Thymus (tissue), 11 donors: Measurements from ENCODE around the gene UGT1A6. TPM values are rescaled to one million over a fixed set of nuclear protein-coding genes. Genes with fewer than 3 reads are reported as not detected.

Source experiments
- DNase-seq, 9 donors: peaks; one replicate each; pipeline ENCODE4 v3.0.0-alpha.2; 2013; ENCODE audit warnings: low spot score in 9 of 9, low read depth in 6 of 9, missing footprints in 1 of 9
- H3K27ac ChIP-seq, 2 donors: one replicate each; pipeline ENCODE4 v1.5.1; 2013; ENCODE audit warnings: control low read depth in 1 of 2, low read depth in 1 of 2, low read length in 1 of 2, mild to moderate bottlenecking in 1 of 2, moderate library complexity in 1 of 2
- H3K27me3 ChIP-seq, 2 donors: one replicate each; pipeline ENCODE4 v1.5.1; 2013; ENCODE audit warnings: low read length in 1 of 2; ENCODE audit not compliant: control insufficient read depth in 2 of 2, insufficient read depth in 1 of 2
- H3K36me3 ChIP-seq, 2 donors: one replicate each; pipeline ENCODE4 v1.5.1; 2013; ENCODE audit warnings: low read length in 1 of 2, mild to moderate bottlenecking in 1 of 2, moderate library complexity in 1 of 2; ENCODE audit not compliant: control insufficient read depth in 2 of 2, insufficient read depth in 2 of 2
- H3K4me1 ChIP-seq, 2 donors: one replicate each; pipeline ENCODE4 v1.5.1; 2013; ENCODE audit warnings: low read length in 2 of 2; ENCODE audit not compliant: control insufficient read depth in 2 of 2, insufficient read depth in 2 of 2
- H3K4me3 ChIP-seq, 2 donors: one replicate each; pipeline ENCODE4 v1.5.1; 2013; ENCODE audit warnings: low read length in 2 of 2, control low read depth in 1 of 2, mild to moderate bottlenecking in 1 of 2
- H3K9me3 ChIP-seq, 2 donors: one replicate each; pipeline ENCODE4 v1.5.1; 2013; ENCODE audit warnings: low read length in 1 of 2, mild to moderate bottlenecking in 1 of 2; ENCODE audit not compliant: control insufficient read depth in 2 of 2, insufficient read depth in 1 of 2
- WGBS: extraction: QIAGEN DNeasy Blood & Tissue Kit; methylation state at CpG from one replicate; pipeline ENCODE4 v1.1.7; 2013; 5-methylcytosine and 5-hydroxymethylcytosine counted together
- polyA plus RNA-seq: library from polyadenylated mRNA; stranded (reverse); fragments of 200-250 nt; gene quantifications from one replicate; pipeline ENCODE4 v1.2.3, GENCODE V29; 2013
- total RNA-seq: library from RNA; stranded (reverse); fragments of 120-200 nt; gene quantifications from one replicate; pipeline ENCODE4 v1.2.4, GENCODE V29; 2013
- donor health status: healthy.

The UGT1A6 gene
- total and polyA plus RNA-seq, 2 donors: 1.1 to 4.5 TPM

GRCh38 chr2:233822101-233822771 lies 129.5 kb downstream of the UGT1A6 start:
- H3K27me3 ChIP-seq: no peaks in the 10 kb centered on the region
- DNase-seq: no peak
- WGBS: 94% methylated on average over 21 of the region's 21 CpGs

More at GRCh38 chr2:233822101-233822771, 129.5 kb downstream of the UGT1A6 start:
- Histone ChIP-seq H3K27ac (no peak overlapping the region), H3K4me1 (no peaks in the 10 kb centered on the region), H3K9me3 (no peaks in the 10 kb centered on the region), H3K4me3 (no peak overlapping the region), H3K36me3 (no peaks in the 10 kb centered on the region)

Other genes with a start within 250 kb of the UGT1A6 start
- 16.1 TPM for gene USP40, start 126.1 kb upstream of the UGT1A6 start, total RNA-seq
- 26.7 TPM for gene USP40, start 126.1 kb upstream of the UGT1A6 start, polyA plus RNA-seq
- gene UGT1A8, start 75.3 kb upstream of the UGT1A6 start, total RNA-seq: 0.24 TPM
- gene UGT1A8, start 75.3 kb upstream of the UGT1A6 start, polyA plus RNA-seq: 2.6 TPM
- gene UGT1A10, start 56.4 kb upstream of the UGT1A6 start, total RNA-seq: 0.09 TPM
- 0.39 TPM for gene UGT1A10, start 56.4 kb upstream of the UGT1A6 start, polyA plus RNA-seq
- gene UGT1A9, start 21.0 kb upstream of the UGT1A6 start, total RNA-seq: 0.09 TPM
- gene UGT1A9, start 21.0 kb upstream of the UGT1A6 start, polyA plus RNA-seq: 0.27 TPM
- gene UGT1A7, start 11.0 kb upstream of the UGT1A6 start, total RNA-seq: 0.19 TPM
- gene UGT1A7, start 11.0 kb upstream of the UGT1A6 start, polyA plus RNA-seq: 0.11 TPM
- 0.09 TPM for gene UGT1A5, start 20.0 kb downstream of the UGT1A6 start, total RNA-seq
- gene UGT1A5, start 20.0 kb downstream of the UGT1A6 start, polyA plus RNA-seq: 0.14 TPM
- gene UGT1A4, start 25.8 kb downstream of the UGT1A6 start, total RNA-seq: 0.09 TPM
- 0.34 TPM for gene UGT1A4, start 25.8 kb downstream of the UGT1A6 start, polyA plus RNA-seq
- not detected for gene UGT1A3, start 36.2 kb downstream of the UGT1A6 start, total RNA-seq
- gene UGT1A3, start 36.2 kb downstream of the UGT1A6 start, polyA plus RNA-seq: not detected
- 0.09 TPM for gene UGT1A1, start 67.4 kb downstream of the UGT1A6 start, total RNA-seq
- 0.32 TPM for gene UGT1A1, start 67.4 kb downstream of the UGT1A6 start, polyA plus RNA-seq
- 0.71 TPM for gene MROH2A, start 85.4 kb downstream of the UGT1A6 start, total RNA-seq
- 0.39 TPM for gene MROH2A, start 85.4 kb downstream of the UGT1A6 start, polyA plus RNA-seq
- gene HJURP, start 161.6 kb downstream of the UGT1A6 start, total RNA-seq: 29.7 TPM
- gene HJURP, start 161.6 kb downstream of the UGT1A6 start, polyA plus RNA-seq: 5.8 TPM
- 0.19 TPM for gene TRPM8, start 224.5 kb downstream of the UGT1A6 start, total RNA-seq
- gene TRPM8, start 224.5 kb downstream of the UGT1A6 start, polyA plus RNA-seq: 0.59 TPM